HepG2 (cell line): ENCODE results near the gene DGAT2. TPM values are rescaled to one million over a fixed set of nuclear protein-coding genes. Genes with fewer than 3 reads are reported as not detected.

ENCODE experiments used
- AGO1 ChIP-seq: fragments of 200-400 bp; formaldehyde crosslinking; IDR thresholded peaks from 2 replicates; pipeline ENCODE4 v1.6.1; 2017; ENCODE audit warnings: mild to moderate bottlenecking, low read depth, low read length, moderate library complexity; ENCODE audit not compliant: poor library complexity, severe bottlenecking
- ATF3 ChIP-seq: sonication (generic); formaldehyde crosslinking; IDR thresholded peaks from 2 replicates; pipeline ENCODE4 v1.4.0; 2020; ENCODE audit warnings: missing genetic modification reagents
- CEBPB ChIP-seq: IDR thresholded peaks from 2 replicates; pipeline ENCODE4 v1.6.1; 2011; ENCODE audit warnings: low read depth, low read length, improper control_type of control experiment, borderline replicate concordance
- CENPT ChIP-seq: sonication (generic); formaldehyde crosslinking; IDR thresholded peaks from 2 replicates; pipeline ENCODE4 v1.8.0; 2022; ENCODE audit warnings: low read depth, mild to moderate bottlenecking, moderate library complexity, missing genetic modification reagents
- GPN1 ChIP-seq: sonication (generic); formaldehyde crosslinking; IDR thresholded peaks from 2 replicates; pipeline ENCODE4 v1.5.1; 2020; ENCODE audit warnings: missing genetic modification reagents, borderline replicate concordance
- MED8 ChIP-seq: sonication (generic); formaldehyde crosslinking; IDR thresholded peaks from 2 replicates; pipeline ENCODE4 v1.8.1; 2023; ENCODE audit warnings: mild to moderate bottlenecking, missing genetic modification reagents; ENCODE audit not compliant: insufficient replicate concordance
- MIER2 ChIP-seq: IDR thresholded peaks from 2 replicates; pipeline ENCODE4 v1.6.1; 2016; ENCODE audit warnings: missing biosample characterization, missing genetic modification reagents
- MLXIP ChIP-seq: sonication (generic); formaldehyde crosslinking; IDR thresholded peaks from 2 replicates; pipeline ENCODE4 v1.9.0; 2021; ENCODE audit warnings: missing genetic modification reagents, borderline replicate concordance
- NCOA5 ChIP-seq: sonication (generic); formaldehyde crosslinking; IDR thresholded peaks from 2 replicates; pipeline ENCODE4 v1.4.0; 2020; ENCODE audit warnings: missing genetic modification reagents
- PBX3 ChIP-seq: sonication (generic); formaldehyde crosslinking; IDR thresholded peaks from 2 replicates; pipeline ENCODE4 v1.8.1; 2023; ENCODE audit warnings: missing genetic modification reagents, inconsistent platforms, borderline replicate concordance
- SP140L ChIP-seq: sonication (generic); formaldehyde crosslinking; IDR thresholded peaks from 2 replicates; pipeline ENCODE4 v1.4.0; 2020; ENCODE audit warnings: missing genetic modification reagents, borderline replicate concordance
- ZFP82 ChIP-seq: sonication (generic); formaldehyde crosslinking; IDR thresholded peaks from 2 replicates; pipeline ENCODE4 v1.5.1; 2020; ENCODE audit warnings: mild to moderate bottlenecking, missing genetic modification reagents, borderline replicate concordance
- ZNF10 ChIP-seq: sonication (generic); formaldehyde crosslinking; IDR thresholded peaks from 2 replicates; pipeline ENCODE4 v1.4.0; 2020; ENCODE audit warnings: mild to moderate bottlenecking, low read depth, missing genetic modification reagents, borderline replicate concordance
- ZNF121 ChIP-seq: sonication (generic); formaldehyde crosslinking; IDR thresholded peaks from 2 replicates; pipeline ENCODE4 v1.5.0; 2020; ENCODE audit warnings: mild to moderate bottlenecking, missing genetic modification reagents
- ZNF18 ChIP-seq: sonication (generic); formaldehyde crosslinking; IDR thresholded peaks from 2 replicates; pipeline ENCODE4 v1.8.0; 2022; ENCODE audit warnings: mild to moderate bottlenecking, missing genetic modification reagents; ENCODE audit not compliant: insufficient replicate concordance
- ZNF557 ChIP-seq: sonication (generic); formaldehyde crosslinking; IDR thresholded peaks from 2 replicates; pipeline ENCODE4 v1.4.0; 2020; ENCODE audit warnings: missing genetic modification reagents
- ZNF782 ChIP-seq: sonication (generic); formaldehyde crosslinking; IDR thresholded peaks from 2 replicates; pipeline ENCODE4 v1.4.0; 2020; ENCODE audit warnings: missing genetic modification reagents, mild to moderate bottlenecking, borderline replicate concordance
- ZNF788 ChIP-seq: sonication (generic); formaldehyde crosslinking; IDR thresholded peaks from 2 replicates; pipeline ENCODE4 v1.5.0; 2020; ENCODE audit warnings: mild to moderate bottlenecking, missing genetic modification reagents, borderline replicate concordance
- ZNF883 ChIP-seq: sonication (generic); formaldehyde crosslinking; IDR thresholded peaks from 2 replicates; pipeline ENCODE4 v1.5.1; 2020; ENCODE audit warnings: mild to moderate bottlenecking, missing genetic modification reagents; ENCODE audit errors: not compliant biosample characterization
- polyA plus RNA-seq, 8 experiments: library from polyadenylated mRNA; depleted of rRNA in 3 of 8; stranded (reverse) in 7 of 8; unstranded in 1 of 8; fragments of >200 nt; fragmentation: Illumina TruSeq in 4 of 8; extraction: Trizol in 4 of 8; gene quantifications; 2 replicates each; pipeline versions ENCODE4 v1.2.1 to v1.2.3, GENCODE V29; 2011 to 2016; ENCODE audit warnings: low read depth in 4 of 8, missing spikeins in 1 of 8, mixed read lengths in 1 of 8; ENCODE audit not compliant: insufficient read depth in 1 of 8
- total RNA-seq, 5 experiments: library from RNA; depleted of rRNA; stranded (reverse); fragments of >200 nt; fragmentation: Illumina TruSeq; extraction: Trizol; gene quantifications; 2 replicates each; pipeline ENCODE4 v1.2.3, GENCODE V29; 2016; ENCODE audit warnings: low read depth in 1 of 5

Gene DGAT2
- total and polyA plus RNA-seq, 2 of the 13 experiments (the other 11 are each of a cell fraction or from before 2014, with no cell fraction given): 39.0 to 65.6 TPM

- TF ChIP-seq ATF3: no peak
- TF ChIP-seq ZNF18 (CRISPR knock-in tag): no peak
- TF ChIP-seq SP140L: no peak
- no peak for TF ChIP-seq PBX3 (CRISPR knock-in tag)
- 0 out of 2 replicates have a peak, but pooled peaks have one; percentile 19 for TF ChIP-seq MIER2 (CRISPR knock-in tag)
- TF ChIP-seq MLXIP (CRISPR knock-in tag): no peak
- peak; percentile 20; the same call in 1 of the 2 replicates for TF ChIP-seq ZNF121 (CRISPR knock-in tag)
- TF ChIP-seq CENPT (CRISPR knock-in tag): no peak
- TF ChIP-seq ZNF788 (CRISPR knock-in tag): no peak
- TF ChIP-seq ZNF883 (CRISPR knock-in tag): no peak
- no peak for TF ChIP-seq NCOA5
- TF ChIP-seq GPN1 (CRISPR knock-in tag): no peak
- TF ChIP-seq ZFP82 (CRISPR knock-in tag): no peak
- no peak for TF ChIP-seq ZNF782 (CRISPR knock-in tag)
- no peak for TF ChIP-seq ZNF10 (CRISPR knock-in tag)
- TF ChIP-seq AGO1: no peak
- peak; percentile 65; the same call in 1 of the 2 replicates for TF ChIP-seq CEBPB
- no peak for TF ChIP-seq ZNF557 (CRISPR knock-in tag)
- TF ChIP-seq MED8 (CRISPR knock-in tag): no peak
Observed at GRCh38 chr11:75795276-75796090, 26.9 kb downstream of the DGAT2 start (continued).
